ENCODE data around the gene KSR1.
A peak's percentile ranks its signal among the peaks of the same experiment; 100 is the strongest.
"Not testable (repeated sequence)": the region's sequence is repeated elsewhere in the genome, so short reads cannot be mapped to it uniquely, and the experiment has no call there.

Gene KSR1

GRCh38 chr17:27636005-27636520 lies 179.8 kb downstream of the KSR1 start:
- DNase-seq (ENCODE audit: low read depth) = not testable (repeated sequence)

- not testable (repeated sequence) for DNase-seq (ENCODE audit: low read depth)
These were observed 181.6 kb downstream of the KSR1 start for GRCh38 chr17:27637818-27638217.

- DNase-seq (ENCODE audit: low read depth) = not testable (repeated sequence)
These were observed 182.2 kb downstream of the KSR1 start for GRCh38 chr17:27638415-27638914.

- DNase-seq (ENCODE audit: low read depth) = no peak
These were observed 184.5 kb downstream of the KSR1 start for GRCh38 chr17:27640790-27641189.

GRCh38 chr17:27644586-27644985 lies 188.3 kb downstream of the KSR1 start:
- DNase-seq (ENCODE audit: low read depth) = no peak

GRCh38 chr17:27645621-27646020 lies 189.4 kb downstream of the KSR1 start:
- DNase-seq (ENCODE audit: low read depth) = not testable (repeated sequence)

- DNase-seq (ENCODE audit: low read depth) = no peak
These were observed 190.0 kb downstream of the KSR1 start for GRCh38 chr17:27646232-27646631.

GRCh38 chr17:27647765-27648164 lies 191.5 kb downstream of the KSR1 start:
- DNase-seq (ENCODE audit: low read depth) = no peak

GRCh38 chr17:27649111-27649571 lies 192.9 kb downstream of the KSR1 start:
- not testable (repeated sequence) for DNase-seq (ENCODE audit: low read depth)

GRCh38 chr17:27649929-27650328 lies 193.7 kb downstream of the KSR1 start:
- DNase-seq (ENCODE audit: low read depth) = no peak

- no peak for DNase-seq (ENCODE audit: low read depth)
These were observed 194.6 kb downstream of the KSR1 start for GRCh38 chr17:27650836-27651235.

- peak; percentile 55 for DNase-seq (ENCODE audit: low read depth)
These were observed 195.4 kb downstream of the KSR1 start for GRCh38 chr17:27651411-27652345.

- not testable (repeated sequence) for DNase-seq (ENCODE audit: low read depth)
These were observed 197.3 kb downstream of the KSR1 start for GRCh38 chr17:27653449-27653971.

GRCh38 chr17:27654136-27654535 lies 197.9 kb downstream of the KSR1 start:
- no peak for DNase-seq (ENCODE audit: low read depth)

- peak; percentile 54 for DNase-seq (ENCODE audit: low read depth)
These were observed 198.6 kb downstream of the KSR1 start for GRCh38 chr17:27654654-27655524.

GRCh38 chr17:27655525-27656111 lies 199.4 kb downstream of the KSR1 start:
- DNase-seq (ENCODE audit: low read depth) = not testable (repeated sequence)

- not testable (repeated sequence) for DNase-seq (ENCODE audit: low read depth)
These were observed 200.4 kb downstream of the KSR1 start for GRCh38 chr17:27656620-27657019.

- no peak for DNase-seq (ENCODE audit: low read depth)
These were observed 201.4 kb downstream of the KSR1 start for GRCh38 chr17:27657620-27658019.

- no peak for DNase-seq (ENCODE audit: low read depth)
These were observed 203.4 kb downstream of the KSR1 start for GRCh38 chr17:27659683-27660082.

GRCh38 chr17:27660436-27660835 lies 204.2 kb downstream of the KSR1 start:
- DNase-seq (ENCODE audit: low read depth) = no peak

GRCh38 chr17:27663936-27664605 lies 207.8 kb downstream of the KSR1 start:
- DNase-seq (ENCODE audit: low read depth) = no peak

Data from activated T-cell treated with anti-CD3 and anti-CD28 coated beads for 1 hour (primary cell).